MV-4-11 (cell line): Measurements from ENCODE around the gene LRRC73.
"Not testable (repeated sequence)": the region's sequence is repeated elsewhere in the genome, so short reads cannot be mapped to it uniquely, and the experiment has no call there.

Experiments
- DNase-seq: peaks from one replicate; lab custom pipeline; 2025; lab: John Stamatoyannopoulos, UW

The LRRC73 gene

GRCh38 chr6:43510827-43511163, 649 bp upstream of the LRRC73 start:
- no peak for DNase-seq

- DNase-seq = no peak
These were observed 783 bp downstream of the LRRC73 start for GRCh38 chr6:43509142-43509983.

DNA sequence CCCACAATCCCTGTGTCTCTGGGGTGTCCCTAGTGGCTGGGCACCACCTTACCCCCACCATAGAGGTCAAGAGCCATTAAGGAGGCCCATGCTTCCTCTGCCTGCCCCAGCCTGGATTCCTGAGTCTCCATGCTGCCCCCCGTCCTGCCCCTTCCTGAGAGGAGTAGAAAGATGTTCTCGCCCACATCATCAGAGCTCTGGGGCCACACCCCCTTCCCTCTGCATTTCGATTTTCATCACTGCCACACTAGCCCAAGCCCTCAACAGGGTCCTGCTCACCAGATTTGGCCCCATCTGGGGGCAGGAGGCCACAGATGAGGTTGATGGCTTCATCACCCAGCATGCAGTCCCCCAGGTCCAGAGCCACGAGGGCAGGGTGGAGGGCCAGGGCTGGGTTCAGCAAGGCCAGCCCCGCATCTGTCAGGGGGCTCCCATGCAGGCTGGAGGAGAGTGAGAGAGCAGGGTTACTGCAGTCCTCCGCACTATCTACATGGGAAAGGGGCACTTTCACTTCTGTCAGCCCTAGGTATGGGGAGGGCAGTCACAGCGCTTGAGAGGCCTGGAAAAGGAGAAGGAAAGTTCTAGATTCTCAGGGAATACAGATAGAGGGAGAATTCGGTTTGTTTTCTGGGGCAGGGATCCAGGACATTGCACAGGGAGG, 1.5 kb downstream of the LRRC73 start:
- no peak for DNase-seq

GRCh38 chr6:43506667-43507471, 3.3 kb downstream of the LRRC73 start:
- peak; percentile 63 for DNase-seq

GRCh38 chr6:43506171-43506570, 4.0 kb downstream of the LRRC73 start:
- DNase-seq = no peak

GRCh38 chr6:43505718-43506117, 4.4 kb downstream of the LRRC73 start:
- DNase-seq = no peak

GRCh38 chr6:43504756-43505593, 5.2 kb downstream of the LRRC73 start:
- DNase-seq = no peak

- DNase-seq = no peak
These were observed 6.7 kb downstream of the LRRC73 start for GRCh38 chr6:43503443-43503842.

DNA sequence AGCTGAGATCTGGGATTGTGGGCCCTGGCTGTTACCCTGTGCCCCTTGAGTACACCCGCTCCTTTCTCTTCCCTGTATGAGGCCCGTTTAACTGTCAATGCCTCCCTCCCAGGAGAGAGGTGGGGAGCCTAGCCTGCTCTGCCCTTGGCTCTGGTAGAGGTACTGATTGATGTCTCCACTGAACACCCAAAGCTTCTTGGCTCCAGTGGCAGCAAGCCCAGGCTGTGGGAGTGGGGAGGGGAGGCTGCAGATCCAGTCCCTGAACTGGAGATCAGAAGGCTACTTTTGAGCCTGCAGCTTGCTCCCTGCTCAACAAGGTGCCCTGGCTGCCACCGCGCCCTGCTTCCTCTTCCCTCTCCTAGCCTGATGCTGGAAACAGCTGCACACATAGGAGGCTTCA, 7.5 kb downstream of the LRRC73 start:
- no peak for DNase-seq

DNA sequence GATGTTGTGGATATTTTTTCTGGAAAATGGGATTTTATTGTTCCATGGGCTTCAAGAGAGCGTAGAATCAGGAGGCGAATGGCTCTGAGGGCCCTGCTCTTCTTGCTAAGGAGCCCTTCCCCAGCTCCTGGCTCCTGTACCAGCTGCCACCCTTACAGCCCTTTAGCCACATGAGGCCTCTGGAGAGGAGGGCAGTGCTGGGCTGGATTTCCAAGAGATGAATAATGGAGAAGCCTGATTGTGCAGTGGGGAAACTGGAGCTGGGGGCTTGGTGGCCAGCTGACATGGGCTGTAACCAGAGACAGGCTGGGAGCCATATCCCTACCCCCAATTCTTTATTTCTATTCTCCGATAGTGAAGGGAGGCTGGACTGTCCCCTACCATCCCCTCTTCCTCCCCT, 9.2 kb downstream of the LRRC73 start:
- no peak for DNase-seq

GRCh38 chr6:43499028-43499815, 10.9 kb downstream of the LRRC73 start:
- no peak for DNase-seq

- not testable (repeated sequence) for DNase-seq
These were observed 11.9 kb downstream of the LRRC73 start for GRCh38 chr6:43498291-43498690.

- no peak for DNase-seq
These were observed 12.5 kb downstream of the LRRC73 start for GRCh38 chr6:43497689-43498088.

- DNase-seq = no peak
These were observed 13.1 kb downstream of the LRRC73 start for GRCh38 chr6:43497129-43497396.

DNA sequence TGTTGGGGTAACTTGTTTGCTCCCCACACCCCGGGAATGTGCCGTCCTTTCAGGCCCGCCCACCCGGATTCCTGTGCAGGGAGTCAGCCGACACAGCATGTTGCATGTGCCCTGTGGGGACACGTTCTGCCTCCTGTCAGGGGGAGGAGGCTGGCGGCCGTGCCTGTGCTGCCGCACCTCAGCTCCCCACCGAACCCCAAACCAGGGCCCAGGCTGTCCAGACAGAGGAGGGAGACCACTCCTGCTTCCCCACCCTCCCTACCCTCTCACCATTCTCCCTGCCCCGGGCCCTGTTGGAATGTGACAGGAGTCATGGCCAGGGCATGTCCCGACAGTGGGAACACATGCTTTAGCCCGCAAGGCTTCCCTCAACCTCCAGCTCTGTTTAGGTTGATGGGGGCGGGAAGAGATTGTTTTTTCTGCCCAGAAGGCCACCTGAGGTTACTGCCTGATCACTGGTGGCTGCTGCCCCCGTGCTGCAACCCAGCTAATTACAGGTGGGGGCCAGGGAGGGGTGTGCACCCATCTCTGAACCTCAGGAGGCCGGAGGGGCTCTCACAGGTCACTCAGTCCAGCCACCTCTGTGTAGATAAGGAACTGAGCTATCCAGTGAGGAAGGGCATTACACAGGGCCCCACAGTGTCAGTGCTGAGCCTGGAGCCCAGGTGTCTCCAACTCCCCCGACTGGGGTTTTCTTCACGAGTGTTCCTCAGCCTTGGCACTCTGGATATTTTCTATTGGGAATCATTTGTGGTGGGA, 13.6 kb downstream of the LRRC73 start:
- DNase-seq = no peak

GRCh38 chr6:43495409-43495941, 14.7 kb downstream of the LRRC73 start:
- DNase-seq = no peak

DNA sequence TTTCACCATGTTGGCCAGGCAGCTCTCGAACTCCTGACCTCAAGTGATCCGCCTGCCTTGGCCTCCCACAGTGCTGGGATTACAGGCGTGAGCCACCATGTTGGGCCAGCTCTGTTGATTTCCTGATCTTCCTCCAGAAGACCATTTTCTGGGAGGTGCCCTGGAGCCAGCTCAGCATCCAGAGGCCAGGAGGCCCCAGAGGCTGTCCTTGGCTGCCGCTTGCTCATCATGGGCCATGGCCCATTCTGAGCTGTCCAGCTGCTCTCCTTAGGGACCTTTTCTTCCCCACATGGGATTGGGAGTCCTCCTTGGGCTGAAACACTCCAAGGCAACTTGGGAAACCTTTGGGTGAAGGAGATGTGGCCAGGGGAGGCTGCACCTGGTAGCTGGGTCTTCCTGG, 15.4 kb downstream of the LRRC73 start:
- no peak for DNase-seq

DNA sequence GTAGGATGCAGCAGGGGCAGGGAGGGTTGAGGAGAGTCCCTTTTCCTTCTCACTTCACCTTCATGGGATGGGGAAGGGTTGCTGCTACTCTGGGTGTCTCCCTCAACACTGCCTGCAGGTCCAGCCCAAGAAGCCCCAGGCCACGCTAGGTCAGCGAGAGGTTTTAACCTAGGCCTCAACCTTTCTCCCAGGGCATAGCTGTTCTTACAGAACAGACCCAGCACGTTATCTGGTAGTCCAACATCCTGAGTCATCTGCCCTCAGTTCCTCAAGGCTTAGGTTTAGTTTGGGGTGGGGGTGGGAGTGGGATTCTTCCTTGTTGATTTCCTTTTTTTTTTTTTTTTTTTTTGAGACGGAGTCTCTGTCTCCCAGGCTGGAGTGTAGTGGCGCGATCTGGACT, 15.8 kb downstream of the LRRC73 start:
- no peak for DNase-seq

DNA sequence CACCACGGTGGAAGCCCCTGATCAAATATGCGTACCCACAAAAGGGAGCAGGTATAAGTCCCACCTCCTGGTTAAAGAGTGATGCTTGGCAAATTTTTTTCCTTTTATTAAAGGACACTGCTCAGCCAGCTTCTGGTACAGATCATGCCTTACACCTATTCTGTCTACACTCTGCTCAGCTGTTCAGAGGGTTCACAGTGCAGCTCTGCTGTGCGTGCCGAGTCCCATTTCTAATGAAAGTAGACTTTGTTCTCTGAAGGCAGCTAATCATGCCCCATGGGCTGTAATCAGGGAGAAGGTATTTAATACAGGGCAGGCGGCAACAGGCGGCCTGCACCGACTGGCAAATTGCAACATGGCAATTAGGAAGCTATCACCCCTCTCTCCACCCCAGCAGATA, 16.3 kb downstream of the LRRC73 start:
- no peak for DNase-seq

GRCh38 chr6:43493230-43493629, 16.9 kb downstream of the LRRC73 start:
- DNase-seq = no peak
